Karpas-422 (cell line): ENCODE results near the gene POC1A. TPM values are rescaled to one million over a fixed set of nuclear protein-coding genes. Genes with fewer than 3 reads are reported as not detected.
A peak's percentile ranks its signal among the peaks of the same experiment; 100 is the strongest.
"Not testable (repeated sequence)": the region's sequence is repeated elsewhere in the genome, so short reads cannot be mapped to it uniquely, and the experiment has no call there.

Experiments used
- DNase-seq: peaks from one replicate; pipeline ENCODE4 v3.0.0-alpha.2; 2015
- H2AFZ ChIP-seq: fragments of 200-600 bp; sonication (generic); 2 replicates; pipeline ENCODE4 v1.6.1; 2014; ENCODE audit warnings: antibody characterized with exemption, low read length, mixed read lengths
- H3K27ac ChIP-seq: fragments of 200-600 bp; sonication (generic); 2 replicates; pipeline ENCODE4 v1.5.1; 2014; ENCODE audit warnings: mild to moderate bottlenecking, low read length, moderate library complexity
- H3K27me3 ChIP-seq: fragments of 200-600 bp; sonication (generic); 2 replicates; pipeline ENCODE4 v1.6.1; 2014; ENCODE audit warnings: low read length, mixed read lengths
- H3K36me3 ChIP-seq: fragments of 200-600 bp; sonication (generic); 2 replicates; pipeline ENCODE4 v1.6.1; 2014; ENCODE audit warnings: low read length, mixed read lengths; ENCODE audit not compliant: insufficient read depth
- H3K4me1 ChIP-seq: fragments of 200-600 bp; sonication (generic); 2 replicates; pipeline ENCODE4 v1.6.1; 2014; ENCODE audit warnings: mild to moderate bottlenecking, low read length, mixed read lengths
- H3K4me2 ChIP-seq: fragments of 200-600 bp; sonication (generic); 2 replicates; pipeline ENCODE4 v1.6.1; 2014; ENCODE audit warnings: low read length, low read depth, mild to moderate bottlenecking; ENCODE audit not compliant: poor library complexity, severe bottlenecking
- H3K4me3 ChIP-seq: fragments of 200-600 bp; sonication (generic); 2 replicates; pipeline ENCODE4 v1.5.1; 2014; ENCODE audit warnings: mild to moderate bottlenecking, antibody characterized with exemption, low read length, mixed read lengths
- H3K79me2 ChIP-seq: fragments of 200-600 bp; sonication (generic); 2 replicates; pipeline ENCODE4 v1.6.1; 2014; ENCODE audit warnings: mild to moderate bottlenecking, low read length, mixed read lengths
- H3K9ac ChIP-seq: fragments of 200-600 bp; sonication (generic); 2 replicates; pipeline ENCODE4 v1.6.0; 2014; ENCODE audit warnings: low read length
- H3K9me2 ChIP-seq: fragments of 200-600 bp; sonication (generic), shearing (Covaris generic); replicated peaks from 2 replicates; pipeline ENCODE4 v1.6.0; 2014; ENCODE audit warnings: mild to moderate bottlenecking, low read length, moderate library complexity; ENCODE audit not compliant: insufficient read depth
- H3K9me3 ChIP-seq: fragments of 300-700, 200-600 bp; sonication (generic); 2 replicates; pipeline ENCODE4 v1.6.1; 2014; ENCODE audit warnings: low read length, mixed read lengths
- H4K20me1 ChIP-seq: fragments of 200-600 bp; sonication (generic); 2 replicates; pipeline ENCODE4 v1.6.1; 2014; ENCODE audit warnings: mild to moderate bottlenecking, antibody characterized with exemption, low read length, low read depth; ENCODE audit not compliant: insufficient read depth
- total RNA-seq: library from RNA; depleted of rRNA; stranded (reverse); fragments of >200 nt; shearing (Covaris generic); gene quantifications from 2 replicates; pipeline ENCODE4 v1.2.3, GENCODE V29; 2014; ENCODE audit warnings: low replicate concordance

POC1A gene
- total RNA-seq, 1 experiment from 2014 or later, result 12.7 TPM

DNA sequence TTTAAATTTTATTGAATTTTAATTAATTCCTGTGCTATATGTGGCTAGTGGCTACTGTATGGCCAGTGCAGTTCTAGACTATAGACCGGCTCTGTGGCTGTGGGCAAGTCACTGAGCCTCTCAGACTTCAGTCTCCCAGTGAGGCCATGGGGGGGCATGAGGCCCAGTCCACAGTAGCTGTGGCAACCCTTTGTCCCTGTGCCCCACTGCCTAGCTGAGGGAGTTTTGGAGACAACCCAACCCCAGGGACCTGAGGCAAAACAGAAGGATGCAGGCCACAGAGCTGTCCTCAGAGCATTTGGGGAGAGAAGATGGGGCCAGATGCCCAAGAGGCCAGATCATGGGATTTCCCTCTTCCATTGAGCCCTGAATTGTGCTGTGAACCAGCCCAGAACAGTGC lies 18.9 kb upstream of the POC1A start:
- no peaks in the 10 kb centered on the region for H3K4me1 ChIP-seq
- H3K9ac ChIP-seq, result no peak overlapping the region
- no peak overlapping the region for H2AFZ ChIP-seq
- DNase-seq, result no peak
- H4K20me1 ChIP-seq, result no peaks in the 10 kb centered on the region
- H3K9me2 ChIP-seq, result no peaks in the 10 kb centered on the region
- no peak overlapping the region for H3K4me3 ChIP-seq
- H3K27me3 ChIP-seq, result no peaks in the 10 kb centered on the region
- no peak overlapping the region for H3K4me2 ChIP-seq
- H3K9me3 ChIP-seq, result no peaks in the 10 kb centered on the region
- H3K79me2 ChIP-seq, result no peaks in the 10 kb centered on the region
- H3K27ac ChIP-seq, result no peak overlapping the region
- no peaks in the 10 kb centered on the region for H3K36me3 ChIP-seq

- Histone ChIP-seq H3K36me3 (no peaks in the 10 kb centered on the region), H3K4me2 (no peak overlapping the region), H3K9me3 (no peaks in the 10 kb centered on the region), H4K20me1 (no peaks in the 10 kb centered on the region), H3K4me1 (peaks cover 4% of the 10 kb centered on the region), H3K79me2 (no peaks in the 10 kb centered on the region), H2AFZ (no peak overlapping the region), H3K9me2 (no peaks in the 10 kb centered on the region), H3K9ac (no peak overlapping the region), H3K27me3 (no peaks in the 10 kb centered on the region), H3K4me3 (no peak overlapping the region), H3K27ac (no peak overlapping the region)
- DNase-seq, result no peak
Measured at GRCh38 chr3:52172262-52172757, 18.1 kb upstream of the POC1A start.

- Histone ChIP-seq H3K27ac (no peak overlapping the region), H3K79me2 (no peaks in the 10 kb centered on the region), H3K9me3 (no peaks in the 10 kb centered on the region), H3K27me3 (no peaks in the 10 kb centered on the region), H3K4me3 (no peak overlapping the region), H3K36me3 (no peaks in the 10 kb centered on the region), H3K9ac (no peak overlapping the region), H3K4me1 (peaks cover 8% of the 10 kb centered on the region), H2AFZ (no peak overlapping the region), H3K9me2 (no peaks in the 10 kb centered on the region), H3K4me2 (no peak overlapping the region), H4K20me1 (no peaks in the 10 kb centered on the region)
- DNase-seq, result no peak
Measured at GRCh38 chr3:52171514-52172261, 17.5 kb upstream of the POC1A start.

DNA sequence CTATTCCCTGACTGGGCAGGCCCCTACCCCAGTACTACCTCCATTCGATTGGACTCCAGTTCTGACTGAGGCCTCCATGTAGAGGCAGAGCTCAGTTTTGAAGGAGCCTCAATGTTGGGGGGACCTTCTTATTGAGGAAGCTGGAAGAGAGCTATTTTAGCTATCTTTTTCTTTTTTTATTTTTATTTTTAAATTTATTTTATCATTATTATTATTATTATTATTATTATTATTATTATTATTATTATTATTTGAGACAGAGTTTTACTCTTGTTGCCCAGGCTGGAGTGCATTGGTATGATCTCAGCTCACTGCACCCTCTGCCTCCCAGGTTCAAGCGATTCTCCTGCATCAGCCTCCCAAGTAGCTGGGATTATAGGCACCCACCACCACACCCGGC lies 16.0 kb upstream of the POC1A start:
- not testable (repeated sequence) for DNase-seq, H2AFZ ChIP-seq, H4K20me1 ChIP-seq, H3K4me1 ChIP-seq, H3K4me3 ChIP-seq, H3K79me2 ChIP-seq, H3K9me2 ChIP-seq, H3K4me2 ChIP-seq, H3K9ac ChIP-seq, H3K27me3 ChIP-seq, H3K9me3 ChIP-seq, H3K27ac ChIP-seq, H3K36me3 ChIP-seq

DNA sequence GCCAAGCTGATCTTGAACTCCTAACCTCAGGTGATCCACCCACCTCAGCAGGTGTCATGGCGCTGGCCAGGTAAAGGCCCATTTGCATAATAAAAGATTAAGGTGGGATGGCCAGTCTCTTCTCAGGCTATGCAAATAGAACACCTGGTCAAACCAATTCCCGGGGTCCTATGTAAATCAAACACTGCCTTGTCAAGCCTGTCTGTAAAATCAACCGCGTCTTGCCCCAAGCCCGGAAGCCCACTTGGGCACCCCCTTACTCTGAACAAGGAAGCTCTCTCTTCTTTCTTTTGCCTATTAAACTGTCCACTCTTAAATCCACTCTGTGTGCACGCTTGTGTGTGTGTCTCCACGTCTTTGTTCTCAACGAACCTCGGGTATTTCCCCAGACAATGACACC lies 13.0 kb upstream of the POC1A start:
- no peak overlapping the region for H3K27ac ChIP-seq
- H3K4me1 ChIP-seq, result peaks cover 8% of the 10 kb centered on the region
- DNase-seq, result no peak
- no peaks in the 10 kb centered on the region for H3K36me3 ChIP-seq
- no peaks in the 10 kb centered on the region for H4K20me1 ChIP-seq
- H3K9me2 ChIP-seq, result no peaks in the 10 kb centered on the region
- no peaks in the 10 kb centered on the region for H3K9me3 ChIP-seq
- H3K4me3 ChIP-seq, result no peak overlapping the region
- H3K9ac ChIP-seq, result no peak overlapping the region
- H3K79me2 ChIP-seq, result no peaks in the 10 kb centered on the region
- H3K4me2 ChIP-seq, result no peak overlapping the region
- no peak overlapping the region for H2AFZ ChIP-seq
- H3K27me3 ChIP-seq, result no peaks in the 10 kb centered on the region

DNA sequence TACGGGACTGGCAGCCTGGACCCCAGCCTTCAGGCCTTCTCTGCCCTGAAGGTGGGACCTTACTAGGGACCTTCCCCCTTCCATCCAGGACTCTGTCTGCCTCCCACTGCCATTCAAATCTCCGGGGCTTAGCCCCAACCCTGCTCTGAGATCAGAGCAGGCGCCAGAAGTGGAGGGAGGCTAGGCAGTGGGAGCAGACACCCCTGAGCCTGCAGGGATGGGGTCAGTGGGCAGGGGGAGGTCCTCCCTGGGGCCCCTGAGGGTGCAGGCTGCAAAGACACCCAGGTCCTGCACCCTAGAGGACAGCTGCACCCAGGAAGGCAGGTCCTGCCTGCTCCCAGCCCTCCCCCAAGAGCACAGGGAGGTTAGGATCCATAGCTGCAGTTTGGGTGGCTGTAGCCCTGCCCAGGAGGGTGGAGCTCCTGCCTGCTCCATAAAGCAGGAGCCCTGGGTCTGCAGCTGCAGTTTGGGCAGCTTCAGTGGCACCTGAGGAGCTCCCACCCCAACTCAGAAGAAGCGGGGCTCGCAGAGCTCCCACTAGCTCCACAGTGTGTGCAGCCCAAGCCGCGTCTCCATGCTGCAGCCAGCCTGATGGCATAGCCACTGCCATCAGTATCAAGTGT lies 8.1 kb upstream of the POC1A start:
- Histone ChIP-seq H3K9me2 (no peaks in the 10 kb centered on the region), H2AFZ (no peak overlapping the region), H3K27me3 (no peaks in the 10 kb centered on the region), H3K4me3 (no peak overlapping the region), H3K79me2 (no peaks in the 10 kb centered on the region), H3K4me2 (no peak overlapping the region), H3K36me3 (no peaks in the 10 kb centered on the region), H4K20me1 (no peaks in the 10 kb centered on the region), H3K4me1 (peaks cover 4% of the 10 kb centered on the region), H3K9me3 (no peaks in the 10 kb centered on the region), H3K27ac (no peak overlapping the region), H3K9ac (no peak overlapping the region)
- no peak for DNase-seq

DNA sequence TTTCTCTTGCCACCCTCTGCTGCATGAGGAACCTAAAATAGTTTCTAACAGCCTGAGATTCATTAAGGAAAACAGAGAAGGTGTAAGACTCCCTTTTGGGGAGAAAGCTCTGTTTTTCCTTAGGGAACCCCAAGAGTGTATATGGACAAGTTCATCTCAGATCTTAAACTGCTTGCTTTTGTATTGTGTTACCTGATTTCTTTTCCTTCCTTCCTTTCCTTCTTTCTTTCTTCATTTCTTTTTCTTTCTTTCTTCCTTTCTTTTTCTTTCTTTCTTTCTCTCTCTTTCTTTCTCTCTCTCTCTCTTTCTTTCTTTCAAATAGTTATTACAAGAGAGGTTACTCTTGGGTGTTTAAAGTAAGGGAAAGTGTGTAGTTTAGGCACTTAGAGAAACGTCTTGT lies 5.3 kb upstream of the POC1A start:
- Histone ChIP-seq H3K9ac (no peak overlapping the region), H3K4me3 (no peak overlapping the region), H3K4me1 (peaks cover 6% of the 10 kb centered on the region), H3K9me3 (no peaks in the 10 kb centered on the region), H3K79me2 (no peaks in the 10 kb centered on the region), H3K27me3 (no peaks in the 10 kb centered on the region), H4K20me1 (no peaks in the 10 kb centered on the region), H3K9me2 (no peaks in the 10 kb centered on the region), H2AFZ (no peak overlapping the region), H3K36me3 (no peaks in the 10 kb centered on the region), H3K27ac (no peak overlapping the region), H3K4me2 (no peak overlapping the region)
- no peak for DNase-seq

GRCh38 chr3:52155912-52156311 lies 1.7 kb upstream of the POC1A start:
- H3K36me3 ChIP-seq, result no peaks in the 10 kb centered on the region
- H3K9me2 ChIP-seq, result no peaks in the 10 kb centered on the region
- no peaks in the 10 kb centered on the region for H3K9me3 ChIP-seq
- H3K27ac ChIP-seq, result no peak overlapping the region
- H2AFZ ChIP-seq, result no peak overlapping the region
- no peaks in the 10 kb centered on the region for H4K20me1 ChIP-seq
- H3K4me1 ChIP-seq, result peaks cover 17% of the 10 kb centered on the region
- H3K79me2 ChIP-seq, result peaks cover 15% of the 10 kb centered on the region
- no peak overlapping the region for H3K4me3 ChIP-seq
- H3K9ac ChIP-seq, result no peak overlapping the region
- DNase-seq, result no peak
- no peaks in the 10 kb centered on the region for H3K27me3 ChIP-seq
- H3K4me2 ChIP-seq, result peak overlapping the region; percentile 77
